GM18499 (cell line): ENCODE results near the gene LPP.

Experiments used
- ATAC-seq: cut with Tn5 transposase; IDR thresholded peaks from one replicate; pipeline ENCODE4 v1.9.1; 2021; ENCODE audit warnings: moderate number of reproducible peaks; ENCODE audit not compliant: insufficient read depth, unreplicated experiment

The LPP gene

GRCh38 chr3:188343894-188344293, 189.9 kb downstream of the LPP start:
- ATAC-seq: no peak

GRCh38 chr3:188345223-188345622, 191.3 kb downstream of the LPP start:
- ATAC-seq: no peak

GRCh38 chr3:188348435-188349244, 194.7 kb downstream of the LPP start:
- no peak for ATAC-seq

GRCh38 chr3:188349351-188349901, 195.5 kb downstream of the LPP start:
- no peak for ATAC-seq

- ATAC-seq: no peak
Measured at GRCh38 chr3:188349933-188350332, 196.0 kb downstream of the LPP start.

- ATAC-seq: no peak
Measured at GRCh38 chr3:188350961-188351360, 197.0 kb downstream of the LPP start.

- no peak for ATAC-seq
Measured at GRCh38 chr3:188351648-188352047, 197.7 kb downstream of the LPP start.

GRCh38 chr3:188352196-188352927, 198.4 kb downstream of the LPP start:
- no peak for ATAC-seq

GRCh38 chr3:188353426-188353825, 199.5 kb downstream of the LPP start:
- no peak for ATAC-seq

GRCh38 chr3:188358787-188359493, 205.0 kb downstream of the LPP start:
- no peak for ATAC-seq

GRCh38 chr3:188360364-188360881, 206.5 kb downstream of the LPP start:
- ATAC-seq: no peak

- ATAC-seq: no peak
Measured at GRCh38 chr3:188361888-188362287, 207.9 kb downstream of the LPP start.

GRCh38 chr3:188362405-188362831, 208.5 kb downstream of the LPP start:
- ATAC-seq: no peak

- ATAC-seq: no peak
Measured at GRCh38 chr3:188365184-188365583, 211.2 kb downstream of the LPP start.

GRCh38 chr3:188365988-188366698, 212.2 kb downstream of the LPP start:
- no peak for ATAC-seq

- no peak for ATAC-seq
Measured at GRCh38 chr3:188367678-188368077, 213.7 kb downstream of the LPP start.

- ATAC-seq: no peak
Measured at GRCh38 chr3:188369526-188369925, 215.6 kb downstream of the LPP start.

GRCh38 chr3:188370081-188370830, 216.3 kb downstream of the LPP start:
- ATAC-seq: no peak

GRCh38 chr3:188378786-188379185, 224.8 kb downstream of the LPP start:
- ATAC-seq: no peak
